ENCODE results near the gene RAD51B. TPM values are rescaled to one million over a fixed set of nuclear protein-coding genes. Genes with fewer than 3 reads are reported as not detected.

RAD51B gene
- polyA plus RNA-seq, 1 donor (not counting 4 experiments of a cell fraction or from before 2014, with no cell fraction given) = 13.3 TPM

DNA sequence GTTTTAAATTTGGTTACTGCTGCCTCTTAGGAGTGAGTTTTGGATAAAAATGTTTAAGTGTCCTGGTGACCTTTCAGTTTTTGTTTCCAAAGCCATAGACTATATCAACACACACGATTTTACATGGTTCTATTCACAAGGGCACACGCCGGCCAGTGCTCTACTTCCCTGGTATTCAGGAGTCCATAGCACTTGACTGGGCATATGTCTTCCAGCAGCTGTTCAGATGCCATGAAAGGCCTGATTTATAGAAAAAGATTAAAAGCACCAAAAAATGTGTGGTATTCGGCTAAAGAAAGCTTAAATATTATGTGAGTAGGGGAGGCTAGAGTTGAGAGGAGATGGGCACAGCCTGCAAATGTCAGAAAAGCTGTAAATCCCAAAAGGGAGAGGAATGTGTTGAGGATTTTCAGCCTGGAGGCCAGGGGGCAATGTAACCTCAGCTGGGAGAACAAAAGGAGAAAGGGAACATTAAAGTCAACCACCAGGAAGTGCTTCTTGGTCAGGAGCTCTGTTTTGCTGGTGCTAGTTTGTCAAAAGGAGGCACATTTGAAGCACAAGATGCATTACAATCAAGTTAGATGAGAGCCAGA, 478.4 kb downstream of the RAD51B start:
- TF ChIP-seq, protein P1, sequence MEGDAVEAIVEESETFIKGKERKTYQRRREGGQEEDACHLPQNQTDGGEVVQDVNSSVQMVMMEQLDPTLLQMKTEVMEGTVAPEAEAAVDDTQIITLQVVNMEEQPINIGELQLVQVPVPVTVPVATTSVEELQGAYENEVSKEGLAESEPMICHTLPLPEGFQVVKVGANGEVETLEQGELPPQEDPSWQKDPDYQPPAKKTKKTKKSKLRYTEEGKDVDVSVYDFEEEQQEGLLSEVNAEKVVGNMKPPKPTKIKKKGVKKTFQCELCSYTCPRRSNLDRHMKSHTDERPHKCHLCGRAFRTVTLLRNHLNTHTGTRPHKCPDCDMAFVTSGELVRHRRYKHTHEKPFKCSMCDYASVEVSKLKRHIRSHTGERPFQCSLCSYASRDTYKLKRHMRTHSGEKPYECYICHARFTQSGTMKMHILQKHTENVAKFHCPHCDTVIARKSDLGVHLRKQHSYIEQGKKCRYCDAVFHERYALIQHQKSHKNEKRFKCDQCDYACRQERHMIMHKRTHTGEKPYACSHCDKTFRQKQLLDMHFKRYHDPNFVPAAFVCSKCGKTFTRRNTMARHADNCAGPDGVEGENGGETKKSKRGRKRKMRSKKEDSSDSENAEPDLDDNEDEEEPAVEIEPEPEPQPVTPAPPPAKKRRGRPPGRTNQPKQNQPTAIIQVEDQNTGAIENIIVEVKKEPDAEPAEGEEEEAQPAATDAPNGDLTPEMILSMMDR (optimal IDR thresholded peaks at IDR 0.05 in 1 of 3, IDR thresholded peaks at IDR 0.05 in 1 of 3, conservative IDR thresholded peaks at IDR 0.05 in 1 of 3; ENCODE audit: extremely low read depth in 1 of 3, insufficient read depth in 2 of 3, low read length in 3 of 3) = peak in 1 of 3 experiments; percentile 24
- TF ChIP-seq EZH2 (IDR thresholded peaks at IDR 0.05; ENCODE audit: low read length) = no peak
- Histone ChIP-seq H3K9ac (ENCODE audit: control insufficient read depth, extremely low read depth, insufficient read depth, low read length) (no peak overlapping the region), H4K20me1 (ENCODE audit: control insufficient read depth, extremely low read depth, insufficient read depth, low read length) (no peaks in the 10 kb centered on the region), H3K4me1 (ENCODE audit: control insufficient read depth, extremely low read depth, insufficient read depth, low read length) (no peaks in the 10 kb centered on the region), H3K79me2 (ENCODE audit: control insufficient read depth, insufficient read depth, low read length) (no peaks in the 10 kb centered on the region), H3K4me2 (ENCODE audit: control insufficient read depth, extremely low read depth, insufficient read depth, low read depth, low read length) (no peak overlapping the region), H3K4me3 (ENCODE audit: control insufficient read depth in 2 of 3, extremely low read depth in 1 of 3, insufficient read depth in 2 of 3, low read depth in 1 of 3, low read length in 3 of 3) (no peak overlapping the region), H3K36me3 (ENCODE audit: control insufficient read depth in 2 of 2, extremely low read depth in 1 of 2, insufficient read depth in 2 of 2, low read length in 2 of 2) (no peaks in the 10 kb centered on the region), H3K9me3 (ENCODE audit: control insufficient read depth, low read depth, low read length) (peaks cover 2% of the 10 kb centered on the region), H3K9me1 (ENCODE audit: control insufficient read depth, extremely low read depth, insufficient read depth, low read length) (no peaks in the 10 kb centered on the region), H3K27ac (ENCODE audit: control insufficient read depth, insufficient read depth, low read length) (no peak overlapping the region), H3K27me3 (ENCODE audit: control insufficient read depth, extremely low read depth, insufficient read depth, low read length) (no peaks in the 10 kb centered on the region), H2AFZ (ENCODE audit: control insufficient read depth, low read length) (no peak overlapping the region)
- no peak for FAIRE-seq
- no peak for DNase-seq (ENCODE audit: low read depth, low spot score)
- dilution Hi-C loops (cut with MboI; ENCODE audit: extremely low pct_ligation_motif_present, low sequenced_read_pairs) = no loop called here

DNA sequence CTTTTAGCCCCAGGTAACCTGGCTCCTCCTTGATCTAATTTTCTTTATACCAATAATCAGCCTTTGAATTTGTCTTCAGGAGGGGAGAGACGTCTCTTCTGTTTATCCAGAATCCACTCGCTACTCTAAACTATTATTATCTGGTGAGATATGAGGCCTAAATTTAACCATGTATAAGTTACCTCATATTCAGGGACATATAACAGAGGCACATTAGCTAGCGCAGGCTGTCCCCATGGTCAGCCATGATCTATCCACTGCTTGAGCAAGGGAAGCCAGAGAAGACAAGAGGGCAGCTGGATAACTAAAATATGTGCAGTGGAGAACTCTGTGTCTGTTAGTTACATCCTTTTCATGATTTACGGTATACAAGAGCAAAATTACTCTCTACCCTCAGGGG, 481.0 kb downstream of the RAD51B start:
- Histone ChIP-seq H3K9me1 (ENCODE audit: control insufficient read depth, extremely low read depth, insufficient read depth, low read length) (no peaks in the 10 kb centered on the region), H3K9ac (ENCODE audit: control insufficient read depth, extremely low read depth, insufficient read depth, low read length) (no peak overlapping the region), H3K4me3 (ENCODE audit: control insufficient read depth in 2 of 3, extremely low read depth in 1 of 3, insufficient read depth in 2 of 3, low read depth in 1 of 3, low read length in 3 of 3) (no peak overlapping the region), H3K4me1 (ENCODE audit: control insufficient read depth, extremely low read depth, insufficient read depth, low read length) (no peaks in the 10 kb centered on the region), H3K4me2 (ENCODE audit: control insufficient read depth, extremely low read depth, insufficient read depth, low read depth, low read length) (no peak overlapping the region), H3K27me3 (ENCODE audit: control insufficient read depth, extremely low read depth, insufficient read depth, low read length) (no peaks in the 10 kb centered on the region), H3K9me3 (ENCODE audit: control insufficient read depth, low read depth, low read length) (peaks cover 2% of the 10 kb centered on the region), H3K79me2 (ENCODE audit: control insufficient read depth, insufficient read depth, low read length) (no peaks in the 10 kb centered on the region), H3K36me3 (ENCODE audit: control insufficient read depth in 2 of 2, extremely low read depth in 1 of 2, insufficient read depth in 2 of 2, low read length in 2 of 2) (no peaks in the 10 kb centered on the region), H2AFZ (ENCODE audit: control insufficient read depth, low read length) (no peak overlapping the region), H3K27ac (ENCODE audit: control insufficient read depth, insufficient read depth, low read length) (no peak overlapping the region), H4K20me1 (ENCODE audit: control insufficient read depth, extremely low read depth, insufficient read depth, low read length) (no peaks in the 10 kb centered on the region)
- TF ChIP-seq EZH2 (IDR thresholded peaks at IDR 0.05; ENCODE audit: low read length) = no peak
- TF ChIP-seq, protein P1 (optimal IDR thresholded peaks at IDR 0.05 in 1 of 3, IDR thresholded peaks at IDR 0.05 in 1 of 3, conservative IDR thresholded peaks at IDR 0.05 in 1 of 3; ENCODE audit: extremely low read depth in 1 of 3, insufficient read depth in 2 of 3, low read length in 3 of 3) = no peak
- no peak for FAIRE-seq
- dilution Hi-C loops (cut with MboI; ENCODE audit: extremely low pct_ligation_motif_present, low sequenced_read_pairs) = no loop called here
- DNase-seq (ENCODE audit: low read depth, low spot score) = no peak

Measured in keratinocyte (primary cell).